Activated naive CD8-positive, alpha-beta T cell treated with anti-CD3 and anti-CD28 coated beads for 36 hours (primary cell): ENCODE measurements around the gene PDE8B. TPM values are rescaled to one million over a fixed set of nuclear protein-coding genes. Genes with fewer than 3 reads are reported as not detected.
"Not testable (repeated sequence)": the region's sequence is repeated elsewhere in the genome, so short reads cannot be mapped to it uniquely, and the experiment has no call there.

Source experiments
- DNase-seq: peaks from one replicate; pipeline ENCODE4 v3.0.0; 2021
- H3K27ac Mint-ChIP-seq: one replicate; pipeline ENCODE4 v1.8.0; 2022; ENCODE audit warnings: mild to moderate bottlenecking, moderate library complexity, mixed read lengths
- H3K27me3 Mint-ChIP-seq: one replicate; pipeline ENCODE4 v1.8.0; 2022; ENCODE audit warnings: mild to moderate bottlenecking, mixed read lengths
- H3K36me3 Mint-ChIP-seq: one replicate; pipeline ENCODE4 v1.8.0; 2021; ENCODE audit warnings: mild to moderate bottlenecking, mixed read lengths
- H3K4me1 Mint-ChIP-seq: one replicate; pipeline ENCODE4 v1.8.0; 2021; ENCODE audit warnings: mixed read lengths
- H3K4me3 Mint-ChIP-seq: one replicate; pipeline ENCODE4 v1.8.0; 2022; ENCODE audit warnings: mild to moderate bottlenecking, moderate library complexity, mixed read lengths
- H3K9me3 Mint-ChIP-seq: one replicate; pipeline ENCODE4 v1.8.0; 2022; ENCODE audit warnings: mixed read lengths
- total RNA-seq, 2 experiments: library from RNA; stranded (reverse); gene quantifications; one replicate each; pipeline ENCODE4 v1.2.3, GENCODE V29; 2021

PDE8B gene
- total RNA-seq, 2 experiments from 2014 or later = 0.16 TPM; not detected in 1

DNA sequence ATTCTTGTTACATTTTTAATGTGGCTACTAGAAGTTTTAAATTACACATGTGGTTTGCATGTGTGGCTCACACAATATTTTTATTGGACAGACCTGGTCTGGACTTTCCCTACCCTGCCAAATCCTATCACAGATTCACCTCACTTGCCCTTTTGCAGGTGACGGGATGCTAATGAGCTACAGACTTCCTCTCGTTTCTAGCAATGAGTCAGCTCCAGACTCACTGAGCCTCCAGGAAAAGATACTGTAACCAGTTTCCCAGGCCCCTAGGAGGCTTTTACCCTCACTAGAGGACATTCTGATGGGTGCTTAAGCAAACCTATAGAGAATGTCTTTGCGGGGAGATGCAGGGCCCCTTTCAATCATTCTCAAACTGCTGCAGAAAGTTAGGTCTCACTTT is 146.3 kb downstream of the PDE8B start:
- peak overlapping the region; percentile 68 for H3K27ac Mint-ChIP-seq
- no peaks in the 10 kb centered on the region for H3K9me3 Mint-ChIP-seq
- no peak overlapping the region for H3K4me3 Mint-ChIP-seq

DNA sequence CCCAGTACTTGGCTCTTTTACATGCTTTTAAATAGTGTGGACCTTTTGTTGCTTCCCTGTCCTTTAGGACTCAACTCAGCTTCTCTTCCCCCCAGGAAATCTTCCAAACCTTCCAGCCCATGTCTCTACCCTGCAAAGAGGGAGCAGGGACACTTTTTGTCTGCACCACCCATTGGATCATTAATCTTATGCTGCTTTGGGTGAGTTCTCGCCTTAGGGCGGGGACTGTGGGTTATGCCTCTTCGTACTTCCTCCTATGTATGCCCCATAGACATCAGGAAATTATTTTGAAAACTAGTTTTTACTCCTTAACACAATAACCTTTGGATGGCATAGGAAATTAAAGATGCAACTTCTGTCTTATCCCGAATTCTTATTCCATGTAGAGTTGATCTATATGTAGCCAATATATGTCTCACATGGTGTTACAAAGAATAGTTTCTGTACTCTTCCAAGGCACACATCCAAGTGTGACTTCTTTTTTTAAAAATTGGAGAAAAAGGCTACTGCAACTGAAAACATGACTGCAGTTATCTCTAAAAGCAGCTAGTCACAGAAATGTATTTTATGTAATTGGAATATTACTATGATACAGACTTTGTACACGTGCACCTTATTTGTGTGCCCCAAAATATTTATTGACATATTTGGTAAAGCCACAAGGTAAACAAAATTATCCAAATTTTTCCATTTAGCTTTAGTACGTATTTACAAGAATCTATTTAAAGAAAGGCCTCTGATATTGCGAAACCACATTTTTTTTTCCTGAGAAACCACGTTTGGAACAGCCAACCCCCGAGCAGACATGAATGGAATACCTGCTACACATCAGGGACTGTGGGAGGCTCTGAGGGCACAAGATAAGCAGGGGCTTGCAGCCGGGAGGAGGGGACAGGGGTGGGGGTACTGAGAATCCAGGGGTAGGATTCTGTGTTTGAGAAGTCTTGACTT is 148.1 kb downstream of the PDE8B start:
- Mint-ChIP-seq H3K27me3 (no peaks in the 10 kb centered on the region), H3K36me3 (peaks cover 4% of the 10 kb centered on the region), H3K27ac (no peak overlapping the region), H3K4me3 (no peak overlapping the region), H3K4me1 (peaks cover 15% of the 10 kb centered on the region), H3K9me3 (no peaks in the 10 kb centered on the region)
- DNase-seq = no peak

More for the DNA sequence above, 146.3 kb downstream of the PDE8B start:
- Mint-ChIP-seq H3K36me3 (peaks cover 4% of the 10 kb centered on the region), H3K4me1 (peaks cover 15% of the 10 kb centered on the region), H3K27me3 (no peaks in the 10 kb centered on the region)
- DNase-seq = peak; percentile 57

GRCh38 chr5:77359231-77359630 is 148.8 kb downstream of the PDE8B start:
- H3K9me3 Mint-ChIP-seq = no peaks in the 10 kb centered on the region
- no peak for DNase-seq
- H3K4me1 Mint-ChIP-seq = peaks cover 15% of the 10 kb centered on the region
- no peaks in the 10 kb centered on the region for H3K27me3 Mint-ChIP-seq
- H3K36me3 Mint-ChIP-seq = peaks cover 4% of the 10 kb centered on the region
- no peak overlapping the region for H3K27ac Mint-ChIP-seq
- no peak overlapping the region for H3K4me3 Mint-ChIP-seq

DNA sequence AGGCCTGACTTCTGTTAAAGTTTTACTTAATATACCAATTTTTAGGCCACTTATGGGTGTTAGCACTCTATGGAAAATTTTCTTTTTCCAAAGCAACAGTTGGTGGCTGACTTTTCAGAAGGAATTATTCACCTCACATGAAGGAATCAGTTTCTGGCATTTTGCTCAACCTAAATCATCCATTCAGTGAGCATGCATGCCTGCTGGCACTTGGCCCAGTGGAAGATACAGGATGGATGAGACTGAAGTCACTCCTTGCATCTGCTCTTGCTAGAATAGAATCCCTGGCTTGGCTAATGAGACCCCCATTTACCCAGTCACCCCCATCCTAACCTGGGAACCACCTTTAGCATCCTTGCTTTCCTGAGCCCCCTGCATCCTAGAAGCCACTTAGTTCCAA is 149.9 kb downstream of the PDE8B start:
- Mint-ChIP-seq H3K27me3 (no peaks in the 10 kb centered on the region), H3K9me3 (no peaks in the 10 kb centered on the region), H3K4me3 (no peak overlapping the region), H3K4me1 (peaks cover 15% of the 10 kb centered on the region), H3K27ac (no peak overlapping the region), H3K36me3 (peaks cover 4% of the 10 kb centered on the region)
- no peak for DNase-seq

DNA sequence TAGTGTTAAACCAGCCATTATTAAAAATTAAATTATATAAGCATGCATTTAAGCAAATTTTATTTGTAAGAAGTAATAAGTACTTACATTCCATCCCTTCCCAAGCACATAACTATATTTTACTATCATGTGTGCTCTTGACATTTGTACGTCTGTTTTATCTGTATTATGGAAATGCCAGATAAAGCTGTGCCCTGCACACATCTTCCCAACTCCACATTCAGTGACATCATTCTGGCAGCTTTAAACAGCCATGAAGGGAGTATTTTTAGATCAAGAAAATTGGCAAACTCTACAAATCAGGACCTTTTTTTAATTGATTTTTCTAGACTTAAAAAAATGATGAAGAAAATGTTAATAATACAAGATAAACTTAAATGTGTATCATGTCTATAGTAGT is 150.5 kb downstream of the PDE8B start:
- Mint-ChIP-seq H3K4me1 (peaks cover 15% of the 10 kb centered on the region), H3K9me3 (no peaks in the 10 kb centered on the region), H3K36me3 (peaks cover 4% of the 10 kb centered on the region), H3K27ac (no peak overlapping the region), H3K4me3 (no peak overlapping the region), H3K27me3 (no peaks in the 10 kb centered on the region)
- no peak for DNase-seq

DNA sequence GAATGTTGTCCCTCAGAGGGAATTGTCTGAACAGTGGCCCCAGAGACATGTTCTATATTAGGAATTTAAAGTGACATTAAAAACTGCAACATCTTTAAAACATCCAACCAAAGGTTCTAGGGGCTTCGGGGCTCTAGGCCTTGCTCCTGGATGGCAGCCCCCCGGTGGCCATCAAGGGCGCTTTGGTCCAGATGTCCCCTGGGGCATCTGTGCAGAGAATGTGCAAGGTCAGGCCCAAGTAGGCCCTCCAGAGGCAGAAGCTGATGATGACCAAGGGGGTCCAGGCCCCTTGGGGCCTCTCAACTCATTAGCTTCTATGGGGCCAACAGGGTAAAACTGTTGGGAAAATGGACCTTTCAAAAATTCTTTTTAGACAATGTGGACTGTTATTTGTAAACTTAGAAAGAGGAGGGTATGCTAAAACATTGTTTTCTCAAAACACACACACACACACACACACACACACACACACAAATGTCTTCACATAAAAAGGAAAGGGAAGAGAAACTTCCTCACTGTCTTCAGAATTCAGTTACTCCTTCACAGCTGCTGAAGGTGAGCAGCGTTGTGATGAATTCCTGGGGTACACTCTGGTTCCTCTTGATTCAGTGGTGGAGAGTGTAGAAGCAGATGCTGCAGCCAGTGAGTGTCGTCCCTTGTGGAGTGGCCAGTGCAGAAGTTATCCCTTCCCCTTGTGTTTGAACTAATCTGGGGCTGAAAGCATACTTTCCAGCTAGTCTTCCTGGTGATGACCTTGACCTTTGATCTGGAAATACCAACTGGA is 156.4 kb downstream of the PDE8B start:
- no peaks in the 10 kb centered on the region for H3K27me3 Mint-ChIP-seq
- no peak for DNase-seq
- H3K27ac Mint-ChIP-seq = no peak overlapping the region
- no peaks in the 10 kb centered on the region for H3K9me3 Mint-ChIP-seq
- H3K4me3 Mint-ChIP-seq = no peak overlapping the region
- H3K36me3 Mint-ChIP-seq = no peaks in the 10 kb centered on the region
- H3K4me1 Mint-ChIP-seq = no peaks in the 10 kb centered on the region

DNA sequence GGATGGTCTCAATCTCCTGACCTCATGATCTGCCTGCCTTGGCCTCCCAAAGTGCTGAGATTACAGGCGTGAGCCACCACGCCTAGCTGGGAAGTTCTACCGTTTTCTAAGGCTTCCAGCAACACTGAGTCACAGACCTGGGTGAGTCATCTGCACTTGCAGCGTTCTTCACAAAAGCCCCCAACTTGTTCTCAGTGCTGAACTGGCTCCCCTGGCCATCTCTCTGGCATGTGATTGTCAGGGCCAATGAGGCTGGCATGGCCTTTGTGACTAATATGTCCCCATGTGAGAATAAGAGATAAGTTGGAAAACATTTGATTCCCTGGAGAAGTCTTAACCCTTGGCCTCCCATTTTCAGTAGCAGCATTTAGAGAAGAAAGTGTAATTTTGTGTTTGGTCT is 157.3 kb downstream of the PDE8B start:
- no peaks in the 10 kb centered on the region for H3K4me1 Mint-ChIP-seq
- no peak overlapping the region for H3K4me3 Mint-ChIP-seq
- H3K36me3 Mint-ChIP-seq = no peaks in the 10 kb centered on the region
- no peaks in the 10 kb centered on the region for H3K9me3 Mint-ChIP-seq
- H3K27ac Mint-ChIP-seq = no peak overlapping the region
- no peaks in the 10 kb centered on the region for H3K27me3 Mint-ChIP-seq
- peak; percentile 7 for DNase-seq

GRCh38 chr5:77368367-77368766 is 157.9 kb downstream of the PDE8B start:
- no peak overlapping the region for H3K4me3 Mint-ChIP-seq
- H3K27me3 Mint-ChIP-seq = peaks cover 3% of the 10 kb centered on the region
- H3K9me3 Mint-ChIP-seq = no peaks in the 10 kb centered on the region
- DNase-seq = no peak
- H3K36me3 Mint-ChIP-seq = no peaks in the 10 kb centered on the region
- H3K4me1 Mint-ChIP-seq = no peaks in the 10 kb centered on the region
- no peak overlapping the region for H3K27ac Mint-ChIP-seq

DNA sequence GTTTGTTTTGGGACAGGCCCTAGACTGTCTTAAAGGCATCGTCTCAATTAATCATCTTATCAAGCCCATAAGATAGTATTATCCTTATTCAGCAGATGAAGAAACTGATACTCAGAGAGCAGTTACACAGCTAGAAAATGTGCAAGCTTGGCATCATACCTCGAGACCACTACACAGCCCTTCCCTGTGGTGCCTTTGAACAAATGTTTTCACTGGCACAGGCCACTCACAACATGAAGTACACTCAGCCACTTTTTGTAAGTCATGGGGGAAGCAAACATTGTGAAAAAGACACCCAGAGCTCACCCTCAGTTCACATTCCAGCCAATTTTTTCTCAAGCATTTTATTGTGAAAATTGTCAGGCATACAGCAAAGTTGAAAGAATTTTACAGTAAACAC is 159.1 kb downstream of the PDE8B start:
- DNase-seq = no peak
- H3K9me3 Mint-ChIP-seq = no peaks in the 10 kb centered on the region
- no peaks in the 10 kb centered on the region for H3K36me3 Mint-ChIP-seq
- H3K27me3 Mint-ChIP-seq = peaks cover 5% of the 10 kb centered on the region
- no peak overlapping the region for H3K27ac Mint-ChIP-seq
- no peaks in the 10 kb centered on the region for H3K4me1 Mint-ChIP-seq
- no peak overlapping the region for H3K4me3 Mint-ChIP-seq

DNA sequence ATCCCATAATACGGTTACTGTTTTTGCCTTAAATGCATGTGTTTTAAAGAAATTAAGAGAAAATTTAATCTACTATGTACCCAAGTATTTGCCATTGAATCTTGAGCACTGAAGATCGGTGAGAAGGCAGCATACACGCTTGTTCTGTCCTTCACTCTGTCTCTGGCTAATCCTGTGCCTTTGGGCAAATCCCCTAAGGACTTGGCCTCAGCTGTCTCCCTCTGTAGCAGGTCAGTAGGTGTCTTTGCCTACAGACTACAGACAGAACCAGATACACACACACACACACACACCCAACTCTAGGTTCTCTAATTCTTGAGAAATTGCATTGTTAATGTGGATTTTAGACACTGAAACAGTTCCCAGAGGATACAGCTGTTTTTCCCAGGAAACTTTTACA is 164.2 kb downstream of the PDE8B start:
- Mint-ChIP-seq H3K36me3 (no peaks in the 10 kb centered on the region), H3K4me3 (no peak overlapping the region), H3K27ac (no peak overlapping the region), H3K9me3 (no peaks in the 10 kb centered on the region), H3K4me1 (peaks cover 11% of the 10 kb centered on the region), H3K27me3 (peaks cover 26% of the 10 kb centered on the region)
- DNase-seq = no peak

GRCh38 chr5:77376609-77377300 is 166.3 kb downstream of the PDE8B start:
- Mint-ChIP-seq H3K4me3 (no peak overlapping the region), H3K36me3 (no peaks in the 10 kb centered on the region), H3K4me1 (peaks cover 24% of the 10 kb centered on the region)

GRCh38 chr5:77379558-77380061 is 169.1 kb downstream of the PDE8B start:
- Mint-ChIP-seq H3K27ac (peak overlapping the region; percentile 56), H3K36me3 (peaks cover 1% of the 10 kb centered on the region), H3K4me3 (no peak overlapping the region), H3K4me1 (peaks cover 24% of the 10 kb centered on the region), H3K9me3 (peaks cover 5% of the 10 kb centered on the region), H3K27me3 (peaks cover 21% of the 10 kb centered on the region)
- peak; percentile 52 for DNase-seq

More at GRCh38 chr5:77376609-77377300, 166.3 kb downstream of the PDE8B start:
- no peak for DNase-seq
- H3K27ac Mint-ChIP-seq = no peak overlapping the region
- no peaks in the 10 kb centered on the region for H3K9me3 Mint-ChIP-seq
- H3K27me3 Mint-ChIP-seq = peaks cover 26% of the 10 kb centered on the region

- Mint-ChIP-seq H3K9me3 (peaks cover 5% of the 10 kb centered on the region), H3K36me3 (peaks cover 1% of the 10 kb centered on the region), H3K4me1 (peaks cover 24% of the 10 kb centered on the region), H3K27me3 (peaks cover 17% of the 10 kb centered on the region), H3K4me3 (no peak overlapping the region), H3K27ac (no peak overlapping the region)
- DNase-seq = no peak
Measured at GRCh38 chr5:77380636-77381035, 170.2 kb downstream of the PDE8B start.

GRCh38 chr5:77383336-77383735 is 172.9 kb downstream of the PDE8B start:
- peaks cover 24% of the 10 kb centered on the region for H3K4me1 Mint-ChIP-seq
- H3K27me3 Mint-ChIP-seq, H3K27ac Mint-ChIP-seq, DNase-seq, H3K9me3 Mint-ChIP-seq, H3K36me3 Mint-ChIP-seq, H3K4me3 Mint-ChIP-seq: not testable (repeated sequence)

DNA sequence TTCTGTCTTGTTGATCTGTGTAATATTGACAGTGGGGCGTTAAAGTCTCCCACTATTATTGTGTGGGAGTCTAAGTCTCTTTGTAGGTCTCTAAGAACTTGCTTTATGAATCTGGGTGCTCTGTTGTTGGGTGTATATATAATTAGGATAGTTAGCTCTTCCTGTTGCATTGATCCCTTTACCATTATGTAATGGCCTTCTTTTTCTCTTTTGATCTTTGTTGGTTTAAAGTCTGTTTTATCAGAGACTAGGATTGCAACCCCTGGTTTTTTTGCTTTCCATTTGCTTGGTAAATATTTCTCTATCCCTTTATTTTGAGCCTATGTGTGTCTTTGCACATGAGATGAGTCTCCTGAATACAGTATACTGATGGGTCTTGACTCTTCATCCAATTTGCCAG is 175.9 kb downstream of the PDE8B start:
- not testable (repeated sequence) for H3K27ac Mint-ChIP-seq, H3K36me3 Mint-ChIP-seq, H3K27me3 Mint-ChIP-seq, H3K4me1 Mint-ChIP-seq, DNase-seq, H3K4me3 Mint-ChIP-seq, H3K9me3 Mint-ChIP-seq
